ENCODE measurements around the gene ATXN7L1. TPM values are rescaled to one million over a fixed set of nuclear protein-coding genes. Genes with fewer than 3 reads are reported as not detected.

The ATXN7L1 gene
- total and polyA plus RNA-seq, 2 donors (not counting 1 experiment from before 2014, with no cell fraction given), result 7.1 to 40.6 TPM

GRCh38 chr7:105768898-105769507 lies 107.4 kb downstream of the ATXN7L1 start:
- no peaks in the 10 kb centered on the region for H3K9me3 Mint-ChIP-seq (ENCODE audit: insufficient read depth)
- peaks cover 7 to 18% of the 10 kb centered on the region in 2 donors for H3K4me1 ChIP-seq (ENCODE audit: control insufficient read depth in 2 of 2, insufficient read depth in 2 of 2, low read length in 2 of 2)
- peak overlapping the region; percentile 12 for H2AFZ ChIP-seq (ENCODE audit: insufficient read depth, low read depth, low read length, poor library complexity, severe bottlenecking)
- no peaks in the 10 kb centered on the region for H3K79me2 ChIP-seq (ENCODE audit: control insufficient read depth, insufficient read depth, low read length)
- ChIA-PET CTCF (interaction anchor here (0.7 to 1.5 kb wide), 5 partner anchors 9 to 275 kb away, joined by 3 to 7 read pairs (median 4); no protein-coding TSS in a partner anchor), POLR2A (interaction anchor here (1.4 kb wide), 1 partner anchor 8 kb away, joined by 3 read pairs; no protein-coding TSS in a partner anchor)
- peaks cover 5% of the 10 kb centered on the region for H3K27me3 Mint-ChIP-seq
- no peaks in the 10 kb centered on the region for H3K9me3 ChIP-seq (ENCODE audit: control extremely low read depth in 1 of 3, control insufficient read depth in 2 of 3, insufficient read depth in 1 of 3, low read length in 2 of 3)
- peaks cover 35% of the 10 kb centered on the region for H3K4me1 Mint-ChIP-seq
- H3K27ac Mint-ChIP-seq, result no peak overlapping the region
- no peak for DNase-seq
- no peaks in the 10 kb centered on the region for H3K36me3 ChIP-seq (replicated peaks in 1 of 2; ENCODE audit: control extremely low read depth in 1 of 2, control insufficient read depth in 1 of 2, extremely low read depth in 1 of 2, insufficient read depth in 2 of 2, low read length in 1 of 2)
- H3K4me3 Mint-ChIP-seq, result peak overlapping the region; percentile 67
- H3K27me3 ChIP-seq (replicated peaks in 1 of 4; ENCODE audit: control extremely low read depth in 1 of 4, control insufficient read depth in 3 of 4, insufficient read depth in 4 of 4, low read length in 3 of 4), result peaks cover 0 to 2% (median under 1%) of the 10 kb centered on the region in 4 experiments
- no peak overlapping the region for H3K4me3 ChIP-seq (ENCODE audit: control extremely low read depth in 1 of 5, extremely low read depth in 1 of 5, insufficient read depth in 1 of 5, low read depth in 2 of 5, low read length in 4 of 5)
- peak overlapping the region; percentile 25 for H3K4me2 ChIP-seq (replicated peaks; ENCODE audit: low read depth, low read length, poor library complexity, severe bottlenecking)
- H3K9ac ChIP-seq (ENCODE audit: low read length), result peak overlapping the region; percentile 18
- no peak overlapping the region for H3K27ac ChIP-seq (ENCODE audit: low read length in 2 of 2)
- ATAC-seq (ENCODE audit: low read depth), result no peak
- TF ChIP-seq CTCF (IDR thresholded peaks at IDR 0.05), result no peak
- TF ChIP-seq EZH2 (IDR thresholded peaks at IDR 0.05; ENCODE audit: borderline replicate concordance, insufficient read depth, low read depth, low read length, poor library complexity, severe bottlenecking), result no peak
- 82% methylated on average over 9 of the region's 9 CpGs for WGBS (ENCODE audit: insufficient coverage)
- intact Hi-C loops (cut with micrococcal nuclease), result loop anchor here (5.0 to 10.0 kb wide), 2 partner anchors 108 to 696 kb away; partner anchors contain the start of gene ATXN7L1
- no peaks in the 10 kb centered on the region for H4K20me1 ChIP-seq (ENCODE audit: control insufficient read depth, insufficient read depth, low read length, poor library complexity, severe bottlenecking)

GRCh38 chr7:105768117-105768516 lies 108.3 kb downstream of the ATXN7L1 start:
- Histone ChIP-seq H4K20me1 (ENCODE audit: control insufficient read depth, insufficient read depth, low read length, poor library complexity, severe bottlenecking) (no peaks in the 10 kb centered on the region), H3K79me2 (ENCODE audit: control insufficient read depth, insufficient read depth, low read length) (no peaks in the 10 kb centered on the region), H3K9ac (ENCODE audit: low read length) (no peak overlapping the region), H3K9me3 (ENCODE audit: control extremely low read depth in 1 of 3, control insufficient read depth in 2 of 3, insufficient read depth in 1 of 3, low read length in 2 of 3) (no peaks in the 10 kb centered on the region), H3K27ac (ENCODE audit: low read length in 2 of 2) (no peak overlapping the region), H2AFZ (ENCODE audit: insufficient read depth, low read depth, low read length, poor library complexity, severe bottlenecking) (no peak overlapping the region), H3K4me3 (ENCODE audit: control extremely low read depth in 1 of 5, extremely low read depth in 1 of 5, insufficient read depth in 1 of 5, low read depth in 2 of 5, low read length in 4 of 5) (no peak overlapping the region), H3K27me3 (replicated peaks in 1 of 4; ENCODE audit: control extremely low read depth in 1 of 4, control insufficient read depth in 3 of 4, insufficient read depth in 4 of 4, low read length in 3 of 4) (peaks cover 0 to 2% (median under 1%) of the 10 kb centered on the region in 4 experiments), H3K4me2 (replicated peaks; ENCODE audit: low read depth, low read length, poor library complexity, severe bottlenecking) (no peak overlapping the region), H3K4me1 (ENCODE audit: control insufficient read depth in 2 of 2, insufficient read depth in 2 of 2, low read length in 2 of 2) (peaks cover 7 to 18% of the 10 kb centered on the region in 2 donors), H3K36me3 (replicated peaks in 1 of 2; ENCODE audit: control extremely low read depth in 1 of 2, control insufficient read depth in 1 of 2, extremely low read depth in 1 of 2, insufficient read depth in 2 of 2, low read length in 1 of 2) (no peaks in the 10 kb centered on the region)
- peaks cover 35% of the 10 kb centered on the region for H3K4me1 Mint-ChIP-seq
- peaks cover 5% of the 10 kb centered on the region for H3K27me3 Mint-ChIP-seq
- WGBS (ENCODE audit: insufficient coverage), result 100% methylated on average over 2 of the region's 3 CpGs
- TF ChIP-seq CTCF (IDR thresholded peaks at IDR 0.05) (no peak), EZH2 (IDR thresholded peaks at IDR 0.05; ENCODE audit: borderline replicate concordance, insufficient read depth, low read depth, low read length, poor library complexity, severe bottlenecking) (no peak)
- ChIA-PET POLR2A (interaction anchor here (0.6 kb wide), 1 partner anchor 834 kb away, joined by 5 read pairs; no protein-coding TSS in a partner anchor), CTCF (interaction anchor here (1.0 to 9.5 kb wide), 6 partner anchors 8 to 276 kb away, joined by 3 to 167 read pairs (median 6); no protein-coding TSS in a partner anchor)
- no peak overlapping the region for H3K27ac Mint-ChIP-seq
- no peak for ATAC-seq (ENCODE audit: low read depth)
- no peaks in the 10 kb centered on the region for H3K9me3 Mint-ChIP-seq (ENCODE audit: insufficient read depth)
- intact Hi-C loops (cut with micrococcal nuclease), result loop anchor here (5.0 to 10.0 kb wide), 2 partner anchors 109 to 697 kb away; partner anchors contain the start of gene ATXN7L1
- DNase-seq, result no peak
- no peak overlapping the region for H3K4me3 Mint-ChIP-seq
